Astrocyte of the spinal cord (primary cell): ENCODE measurements around the gene SMG6.
A peak's percentile ranks its signal among the peaks of the same experiment; 100 is the strongest.

Experiments
- DNase-seq: peaks from one replicate; pipeline ENCODE4 v3.0.0; 2011; ENCODE audit warnings: low read depth, low spot score
- H3K4me3 ChIP-seq: 2 replicates; pipeline ENCODE4 v1.5.1; 2011; ENCODE audit warnings: low read depth, mild to moderate bottlenecking, low read length, moderate library complexity
- CTCF ChIP-seq: IDR thresholded peaks from 2 replicates; pipeline ENCODE4 v1.5.1; 2012; ENCODE audit warnings: low read depth, mild to moderate bottlenecking, low read length, inconsistent platforms
- in situ Hi-C: cut with HindIII; loops from 2 replicates; pipeline ENCODE4 v1.10.0; 2017; ENCODE audit warnings: low sequenced_read_pairs

Gene SMG6

GRCh38 chr17:2094891-2095535 is 208.6 kb downstream of the SMG6 start:
- in situ Hi-C loops, result no loop called here
- DNase-seq, result peak; percentile 84
- no peak overlapping the region for H3K4me3 ChIP-seq
- TF ChIP-seq CTCF, result peak; percentile 97

GRCh38 chr17:2093349-2093748 is 210.2 kb downstream of the SMG6 start:
- TF ChIP-seq CTCF, result no peak
- in situ Hi-C loops, result no loop called here
- H3K4me3 ChIP-seq, result no peak overlapping the region
- no peak for DNase-seq

- DNase-seq, result no peak
- TF ChIP-seq CTCF, result no peak
- H3K4me3 ChIP-seq, result no peak overlapping the region
- in situ Hi-C loops, result no loop called here
Measured at GRCh38 chr17:2092253-2092652, 211.3 kb downstream of the SMG6 start.

GRCh38 chr17:2090804-2091534 is 212.6 kb downstream of the SMG6 start:
- peak; percentile 94 for DNase-seq
- no peak overlapping the region for H3K4me3 ChIP-seq
- peak; percentile 54 for TF ChIP-seq CTCF
- in situ Hi-C loops, result no loop called here

GRCh38 chr17:2090210-2090641 is 213.4 kb downstream of the SMG6 start:
- no peak overlapping the region for H3K4me3 ChIP-seq
- no peak for DNase-seq
- TF ChIP-seq CTCF, result no peak
- in situ Hi-C loops, result no loop called here

GRCh38 chr17:2089021-2089422 is 214.6 kb downstream of the SMG6 start:
- DNase-seq, result peak; percentile 76
- H3K4me3 ChIP-seq, result peak overlapping the region; percentile 8
- in situ Hi-C loops, result no loop called here
- TF ChIP-seq CTCF, result no peak
